ENCODE data around the gene IL1F10.

DNA sequence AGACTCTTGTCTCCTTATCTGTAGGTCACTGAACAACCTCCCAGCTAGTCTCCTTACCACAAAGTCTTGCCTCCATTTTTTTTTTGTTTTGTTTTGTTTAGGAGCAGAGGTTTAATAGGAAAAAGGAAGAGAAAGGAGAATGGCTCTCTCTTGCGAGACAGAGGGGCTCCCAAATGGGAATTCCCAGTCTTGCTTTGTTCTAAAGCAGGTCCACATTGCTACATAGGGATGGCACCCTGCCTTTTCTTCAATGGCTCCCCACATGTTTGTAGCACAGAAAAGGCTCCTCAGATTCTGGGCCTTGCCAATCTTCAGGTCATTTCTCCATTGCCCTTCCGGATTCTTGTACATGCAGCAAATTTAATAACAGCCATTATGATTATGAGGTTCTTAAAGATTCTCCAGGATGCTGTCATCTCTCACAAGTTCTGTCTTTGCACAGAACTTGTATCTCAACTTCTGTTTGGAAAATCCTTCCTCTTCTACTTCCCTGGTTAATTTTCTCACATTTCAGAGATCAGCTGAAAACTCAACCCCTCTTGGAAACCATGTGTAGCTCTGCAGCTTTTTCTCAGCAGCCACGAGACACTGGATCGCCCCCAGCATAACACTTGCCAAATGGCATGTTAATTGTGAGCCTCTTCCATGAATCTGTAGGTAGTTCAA, 23.6 kb downstream of the IL1F10 start:
- TF ChIP-seq, protein P1, sequence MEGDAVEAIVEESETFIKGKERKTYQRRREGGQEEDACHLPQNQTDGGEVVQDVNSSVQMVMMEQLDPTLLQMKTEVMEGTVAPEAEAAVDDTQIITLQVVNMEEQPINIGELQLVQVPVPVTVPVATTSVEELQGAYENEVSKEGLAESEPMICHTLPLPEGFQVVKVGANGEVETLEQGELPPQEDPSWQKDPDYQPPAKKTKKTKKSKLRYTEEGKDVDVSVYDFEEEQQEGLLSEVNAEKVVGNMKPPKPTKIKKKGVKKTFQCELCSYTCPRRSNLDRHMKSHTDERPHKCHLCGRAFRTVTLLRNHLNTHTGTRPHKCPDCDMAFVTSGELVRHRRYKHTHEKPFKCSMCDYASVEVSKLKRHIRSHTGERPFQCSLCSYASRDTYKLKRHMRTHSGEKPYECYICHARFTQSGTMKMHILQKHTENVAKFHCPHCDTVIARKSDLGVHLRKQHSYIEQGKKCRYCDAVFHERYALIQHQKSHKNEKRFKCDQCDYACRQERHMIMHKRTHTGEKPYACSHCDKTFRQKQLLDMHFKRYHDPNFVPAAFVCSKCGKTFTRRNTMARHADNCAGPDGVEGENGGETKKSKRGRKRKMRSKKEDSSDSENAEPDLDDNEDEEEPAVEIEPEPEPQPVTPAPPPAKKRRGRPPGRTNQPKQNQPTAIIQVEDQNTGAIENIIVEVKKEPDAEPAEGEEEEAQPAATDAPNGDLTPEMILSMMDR (IDR thresholded peaks at IDR 0.05) = no peak
- TF ChIP-seq POLR2A (IDR thresholded peaks at IDR 0.05) = no peak
- TF ChIP-seq EP300 (IDR thresholded peaks at IDR 0.05) = no peak
